ENCODE measurements around the gene TMEM253.

DNA sequence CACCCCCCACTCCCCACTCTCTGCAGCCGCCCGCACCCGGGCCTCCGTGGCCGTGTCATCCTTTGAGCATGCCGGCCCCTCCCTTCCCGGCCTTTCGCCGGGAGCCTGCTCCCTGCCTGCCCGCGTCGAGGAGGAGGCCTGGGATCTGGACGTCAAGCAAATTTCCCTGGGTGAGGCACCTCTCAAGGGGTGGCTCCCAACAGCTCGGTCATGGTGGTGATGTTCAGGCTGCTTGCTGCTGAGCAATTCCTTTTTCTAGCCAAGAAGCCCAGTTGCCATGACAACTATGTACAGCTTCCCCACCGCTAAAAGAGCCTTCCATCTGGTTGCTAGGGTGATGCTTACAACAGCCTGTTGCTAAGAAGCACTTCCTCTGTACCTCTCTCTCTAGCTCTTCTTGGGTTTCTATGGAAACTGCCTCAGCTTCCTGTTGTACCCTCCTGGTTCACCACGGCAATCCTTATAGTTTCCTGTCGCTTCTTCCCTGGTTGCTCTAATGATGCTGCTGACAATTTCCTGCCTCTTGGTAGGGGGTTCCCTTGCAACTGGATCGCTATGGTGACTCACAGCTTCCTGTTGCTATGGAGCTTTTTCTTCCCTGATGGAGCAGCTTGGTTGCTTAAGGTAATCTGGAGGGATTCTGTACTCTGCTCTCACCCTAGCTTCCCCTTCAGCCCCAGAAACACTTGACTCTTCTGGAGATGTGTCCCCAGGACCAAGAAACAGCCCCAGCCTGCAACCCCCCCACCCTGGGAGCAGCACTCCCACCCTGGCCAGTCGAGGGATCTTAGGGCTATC is 13.4 kb upstream of the TMEM253 start:
- TF ChIP-seq, protein P1, sequence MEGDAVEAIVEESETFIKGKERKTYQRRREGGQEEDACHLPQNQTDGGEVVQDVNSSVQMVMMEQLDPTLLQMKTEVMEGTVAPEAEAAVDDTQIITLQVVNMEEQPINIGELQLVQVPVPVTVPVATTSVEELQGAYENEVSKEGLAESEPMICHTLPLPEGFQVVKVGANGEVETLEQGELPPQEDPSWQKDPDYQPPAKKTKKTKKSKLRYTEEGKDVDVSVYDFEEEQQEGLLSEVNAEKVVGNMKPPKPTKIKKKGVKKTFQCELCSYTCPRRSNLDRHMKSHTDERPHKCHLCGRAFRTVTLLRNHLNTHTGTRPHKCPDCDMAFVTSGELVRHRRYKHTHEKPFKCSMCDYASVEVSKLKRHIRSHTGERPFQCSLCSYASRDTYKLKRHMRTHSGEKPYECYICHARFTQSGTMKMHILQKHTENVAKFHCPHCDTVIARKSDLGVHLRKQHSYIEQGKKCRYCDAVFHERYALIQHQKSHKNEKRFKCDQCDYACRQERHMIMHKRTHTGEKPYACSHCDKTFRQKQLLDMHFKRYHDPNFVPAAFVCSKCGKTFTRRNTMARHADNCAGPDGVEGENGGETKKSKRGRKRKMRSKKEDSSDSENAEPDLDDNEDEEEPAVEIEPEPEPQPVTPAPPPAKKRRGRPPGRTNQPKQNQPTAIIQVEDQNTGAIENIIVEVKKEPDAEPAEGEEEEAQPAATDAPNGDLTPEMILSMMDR (IDR thresholded peaks at IDR 0.05), result no peak
- no peak for TF ChIP-seq POLR2A (IDR thresholded peaks at IDR 0.05)
